ENCODE data around the gene COL26A1. TPM values are rescaled to one million over a fixed set of nuclear protein-coding genes. Genes with fewer than 3 reads are reported as not detected.

Gene COL26A1
- total and polyA plus RNA-seq, 2 of the 4 experiments (the other 2 are of a cell fraction) = not detected

DNA sequence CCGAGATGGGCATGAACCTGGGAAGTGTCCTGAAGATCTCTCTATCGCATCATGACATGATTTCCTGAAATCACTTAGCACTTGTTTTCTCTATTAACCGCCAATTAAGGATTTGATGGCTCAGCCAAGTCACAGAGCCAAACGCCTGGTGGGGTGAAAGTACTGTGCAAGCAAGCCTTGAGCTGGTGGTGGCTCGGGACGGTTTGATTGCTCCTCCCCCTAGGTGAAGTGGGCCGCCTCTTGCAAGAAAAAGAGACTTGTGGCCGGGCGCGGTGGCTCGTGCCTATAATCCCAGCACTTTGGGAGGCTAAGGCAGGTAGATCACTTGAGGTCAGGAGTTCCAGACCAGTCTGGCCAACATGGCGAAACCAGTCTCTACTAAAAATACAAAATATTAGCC lies 50.3 kb downstream of the COL26A1 start:
- H2BK120ac ChIP-seq (ENCODE audit: low read depth, low read length) = no peak overlapping the region
- no peak overlapping the region for H2AFZ ChIP-seq (replicated peaks; ENCODE audit: low read length, poor library complexity)
- no peak overlapping the region for H2BK5ac ChIP-seq (ENCODE audit: low read depth, low read length, poor library complexity, severe bottlenecking)
- H3K9ac ChIP-seq (ENCODE audit: low read depth, low read length) = no peak overlapping the region
- no TSS peak for BruUV-seq (replicated peaks)
- H3K4me2 ChIP-seq (ENCODE audit: low read depth, low read length) = no peak overlapping the region
- intact Hi-C loops (cut with micrococcal nuclease) (no loop called here), in situ Hi-C loops (cut with MboI; ENCODE audit: low sequenced_read_pairs) (no loop called here), dilution Hi-C loops (cut with HindIII; ENCODE audit: low sequenced_read_pairs, unreplicated experiment) (no loop called here)
- H3K79me1 ChIP-seq (ENCODE audit: low read depth in 1 of 2, low read length in 2 of 2) = no peaks in the 10 kb centered on the region
- CTCF ChIA-PET = no interaction called here
- DNase-seq (no peak), ATAC-seq (ENCODE audit: low read depth) (no peak)
- H3K9me1 ChIP-seq (ENCODE audit: insufficient read depth, low read length) = peaks cover 3% of the 10 kb centered on the region; the same call in 1 of the 2 replicates
- H4K5ac ChIP-seq (ENCODE audit: low read depth, low read length) = no peak overlapping the region
- 53% methylated on average over 4 of the region's 12 CpGs; no CpG with 5 or more reads in 1 of the 2 experiments for WGBS, 2 experiments (ENCODE audit: extremely low coverage in 2 of 2, insufficient read length in 1 of 2)
- TF ChIP-seq MAZ (IDR thresholded peaks at IDR 0.05; ENCODE audit: borderline replicate concordance, low read depth, low read length) (no peak), CEBPB (IDR thresholded peaks at IDR 0.05; ENCODE audit: low read depth, low read length) (no peak), MXI1 (IDR thresholded peaks at IDR 0.05; ENCODE audit: borderline replicate concordance, low read depth, low read length) (no peak), NFE2L2 (IDR thresholded peaks at IDR 0.05; ENCODE audit: low read depth, low read length) (no peak), RCOR1 (IDR thresholded peaks at IDR 0.05; ENCODE audit: insufficient replicate concordance, low read length) (no peak), SMC3 (IDR thresholded peaks at IDR 0.05; ENCODE audit: low read depth, low read length) (no peak), MAFK (IDR thresholded peaks at IDR 0.05; ENCODE audit: low read depth, low read length) (no peak), CHD1 (IDR thresholded peaks at IDR 0.05; ENCODE audit: low read depth, low read length) (no peak), RFX5 (IDR thresholded peaks at IDR 0.05; ENCODE audit: low read depth, low read length) (no peak), BHLHE40 (IDR thresholded peaks at IDR 0.05; ENCODE audit: low read depth, low read length) (no peak)
- TF ChIP-seq, protein P1, sequence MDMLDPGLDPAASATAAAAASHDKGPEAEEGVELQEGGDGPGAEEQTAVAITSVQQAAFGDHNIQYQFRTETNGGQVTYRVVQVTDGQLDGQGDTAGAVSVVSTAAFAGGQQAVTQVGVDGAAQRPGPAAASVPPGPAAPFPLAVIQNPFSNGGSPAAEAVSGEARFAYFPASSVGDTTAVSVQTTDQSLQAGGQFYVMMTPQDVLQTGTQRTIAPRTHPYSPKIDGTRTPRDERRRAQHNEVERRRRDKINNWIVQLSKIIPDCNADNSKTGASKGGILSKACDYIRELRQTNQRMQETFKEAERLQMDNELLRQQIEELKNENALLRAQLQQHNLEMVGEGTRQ (IDR thresholded peaks at IDR 0.05; ENCODE audit: low read depth, low read length) = no peak
- TF ChIP-seq, protein P2, sequence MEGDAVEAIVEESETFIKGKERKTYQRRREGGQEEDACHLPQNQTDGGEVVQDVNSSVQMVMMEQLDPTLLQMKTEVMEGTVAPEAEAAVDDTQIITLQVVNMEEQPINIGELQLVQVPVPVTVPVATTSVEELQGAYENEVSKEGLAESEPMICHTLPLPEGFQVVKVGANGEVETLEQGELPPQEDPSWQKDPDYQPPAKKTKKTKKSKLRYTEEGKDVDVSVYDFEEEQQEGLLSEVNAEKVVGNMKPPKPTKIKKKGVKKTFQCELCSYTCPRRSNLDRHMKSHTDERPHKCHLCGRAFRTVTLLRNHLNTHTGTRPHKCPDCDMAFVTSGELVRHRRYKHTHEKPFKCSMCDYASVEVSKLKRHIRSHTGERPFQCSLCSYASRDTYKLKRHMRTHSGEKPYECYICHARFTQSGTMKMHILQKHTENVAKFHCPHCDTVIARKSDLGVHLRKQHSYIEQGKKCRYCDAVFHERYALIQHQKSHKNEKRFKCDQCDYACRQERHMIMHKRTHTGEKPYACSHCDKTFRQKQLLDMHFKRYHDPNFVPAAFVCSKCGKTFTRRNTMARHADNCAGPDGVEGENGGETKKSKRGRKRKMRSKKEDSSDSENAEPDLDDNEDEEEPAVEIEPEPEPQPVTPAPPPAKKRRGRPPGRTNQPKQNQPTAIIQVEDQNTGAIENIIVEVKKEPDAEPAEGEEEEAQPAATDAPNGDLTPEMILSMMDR (conservative IDR thresholded peaks at IDR 0.05; ENCODE audit: low read depth, low read length) = no peak
- TF ChIP-seq, protein P3, sequence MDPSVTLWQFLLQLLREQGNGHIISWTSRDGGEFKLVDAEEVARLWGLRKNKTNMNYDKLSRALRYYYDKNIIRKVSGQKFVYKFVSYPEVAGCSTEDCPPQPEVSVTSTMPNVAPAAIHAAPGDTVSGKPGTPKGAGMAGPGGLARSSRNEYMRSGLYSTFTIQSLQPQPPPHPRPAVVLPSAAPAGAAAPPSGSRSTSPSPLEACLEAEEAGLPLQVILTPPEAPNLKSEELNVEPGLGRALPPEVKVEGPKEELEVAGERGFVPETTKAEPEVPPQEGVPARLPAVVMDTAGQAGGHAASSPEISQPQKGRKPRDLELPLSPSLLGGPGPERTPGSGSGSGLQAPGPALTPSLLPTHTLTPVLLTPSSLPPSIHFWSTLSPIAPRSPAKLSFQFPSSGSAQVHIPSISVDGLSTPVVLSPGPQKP (IDR thresholded peaks at IDR 0.05; ENCODE audit: borderline replicate concordance, low read depth, low read length) = no peak
- no peak overlapping the region for H3K14ac ChIP-seq (replicated peaks; ENCODE audit: low read depth, low read length)
- no peaks in the 10 kb centered on the region for H3K4me1 ChIP-seq (ENCODE audit: control insufficient read depth, insufficient read depth, low read length)
- no peak overlapping the region for H3K27ac ChIP-seq (ENCODE audit: insufficient read depth, low read length)
- H2AK9ac ChIP-seq (replicated peaks; ENCODE audit: low read depth, low read length, poor library complexity) = no peak overlapping the region
- H2BK15ac ChIP-seq (ENCODE audit: low read depth, low read length) = no peak overlapping the region
- H3K36me3 ChIP-seq (ENCODE audit: control insufficient read depth, insufficient read depth, low read length) = no peaks in the 10 kb centered on the region
- H3K9me3 ChIP-seq (ENCODE audit: control insufficient read depth, insufficient read depth, low read length) = peaks cover 14% of the 10 kb centered on the region
- no peak overlapping the region for H3K4ac ChIP-seq (ENCODE audit: low read depth, low read length)
- no peak overlapping the region for H3K56ac ChIP-seq (ENCODE audit: extremely low read depth, insufficient read depth, low read length)
- H2AK5ac ChIP-seq (ENCODE audit: low read depth, low read length) = no peak overlapping the region
- no peaks in the 10 kb centered on the region for H4K20me1 ChIP-seq (ENCODE audit: insufficient read depth, low read length)
- H2BK20ac ChIP-seq (ENCODE audit: low read depth, low read length) = no peak overlapping the region
- no peak overlapping the region for H4K8ac ChIP-seq (ENCODE audit: low read depth in 2 of 2, low read length in 2 of 2)
- H3K23ac ChIP-seq (ENCODE audit: low read depth, low read length) = no peak overlapping the region
- no peak overlapping the region for H3K4me3 ChIP-seq (ENCODE audit: insufficient read depth, low read depth, low read length)
- no peak overlapping the region for H4K91ac ChIP-seq (ENCODE audit: insufficient read depth, low read depth, low read length)
- peaks cover 23% of the 10 kb centered on the region for H3K27me3 ChIP-seq (ENCODE audit: control insufficient read depth, insufficient read depth, low read length)
- POLR2A ChIA-PET (ENCODE audit: unreplicated experiment) = no interaction called here
- H3K18ac ChIP-seq (ENCODE audit: low read depth, low read length) = no peak overlapping the region
